Heart left ventricle (tissue), 16 donors: ENCODE measurements around the gene LILRA2. TPM values are rescaled to one million over a fixed set of nuclear protein-coding genes. Genes with fewer than 3 reads are reported as not detected.

ENCODE experiments used
- ATAC-seq, 4 donors: fragments of 200-7000 bp; cut with Tn5 transposase; one replicate each; pipeline ENCODE4 v1.9.1; 2020 to 2022; ENCODE audit warnings: moderate library complexity in 4 of 4, mild to moderate bottlenecking in 3 of 4, moderate number of reproducible peaks in 1 of 4
- DNase-seq, 5 donors: peaks; one replicate each; pipeline ENCODE4 v3.0.0-alpha.2; 2020
- H3K27ac ChIP-seq, 12 donors: fragments of 200-600 bp; sonication (generic) in 4 of 12; one replicate each; pipeline versions ENCODE4 v1.5.0 to v1.8.0; 2016 to 2022; ENCODE audit warnings: mild to moderate bottlenecking in 2 of 12
- H3K27me3 ChIP-seq, 9 donors: fragments of 200-600 bp; sonication (generic) in 2 of 9; one replicate each; pipeline versions ENCODE4 v1.5.1 to v1.8.0; 2016 to 2022; ENCODE audit warnings: mild to moderate bottlenecking in 3 of 9
- H3K36me3 ChIP-seq, 9 donors: fragments of 200-600 bp; sonication (generic) in 2 of 9; one replicate each; pipeline versions ENCODE4 v1.5.0 to v1.8.0; 2018 to 2022; ENCODE audit warnings: mild to moderate bottlenecking in 2 of 9
- H3K4me1 ChIP-seq, 12 donors: fragments of 200-600 bp; sonication (generic) in 4 of 12; one replicate each; pipeline versions ENCODE4 v1.5.0 to v1.8.0; 2016 to 2022; ENCODE audit warnings: mild to moderate bottlenecking in 3 of 12
- H3K4me3 ChIP-seq, 12 donors: fragments of 200-600 bp; sonication (generic) in 4 of 12; one replicate each; pipeline versions ENCODE4 v1.5.0 to v1.8.0; 2017 to 2022; ENCODE audit warnings: mild to moderate bottlenecking in 9 of 12, moderate library complexity in 4 of 12
- H3K9me3 ChIP-seq, 12 donors: fragments of 200-600 bp; sonication (generic) in 4 of 12; one replicate each; pipeline versions ENCODE4 v1.5.0 to v1.8.0; 2016 to 2022; ENCODE audit warnings: mild to moderate bottlenecking in 1 of 12
- POLR2A ChIP-seq, 2 donors: fragments of 450-650 bp; IDR thresholded peaks; one replicate each; pipeline ENCODE4 v1.6.1; 2017; ENCODE audit warnings: antibody characterized with exemption in 2 of 2, mild to moderate bottlenecking in 2 of 2, moderate library complexity in 2 of 2
- WGBS, 4 donors: extraction: QIAGEN DNeasy Blood & Tissue Kit in 2 of 4; methylation state at CpG; one replicate each; pipeline versions ENCODE4 v1.1.5 to v1.1.7; 2013 to 2018; 5-methylcytosine and 5-hydroxymethylcytosine counted together
- intact Hi-C, 10 donors: fragments of 100-400 bp; cut with DNase I; formaldehyde crosslinking; loops; one replicate each; pipeline versions ENCODE4 v1.11.1 to v1.14.2; 2022
- polyA plus RNA-seq, 2 donors: library from polyadenylated mRNA; stranded (reverse); fragments of 200-250 nt; gene quantifications; one replicate each; pipeline ENCODE4 v1.2.3, GENCODE V29; 2013
- total RNA-seq, 9 donors: library from RNA; depleted of rRNA in 2 of 9; stranded (reverse); fragments of >200 nt in 2 of 9; fragmentation: NEBNext Ultra II Directional in 3 of 9; extraction: Animal tissue kit (Norgen Biotek cat#: 25700) in 3 of 9; gene quantifications; one replicate each; pipeline versions ENCODE4 v1.1.0 to v1.2.4, GENCODE V29; 2016 to 2023
- TF ChIP-seq, protein P1 (sequence below), 12 donors: fragments of 200-600 bp; sonication (generic) in 4 of 12; IDR thresholded peaks; one replicate each; pipeline versions ENCODE4 v1.5.0 to v1.8.0; 2018 to 2022; ENCODE audit warnings: antibody characterized with exemption in 12 of 12, mild to moderate bottlenecking in 5 of 12
- donor health status: ischemic (EF 13 %, LVEDD 7.1; RV severe dilation, severe dysfunction).
- donor health status: healthy with polysubstance abuse.
- donor health status: DM: no; HTN: yes; CAD: no.
- donor health status: DM: no; HTN: no; CAD: no.
- donor health status: ischemic (EF 25% LVEDD 6.9; RV normal size, moderate dysfunction).
- donor health status: ischemic (EF 25% LVEDD 5.7; RV mildly dilated, moderate dysfunction).
- donor health status: healthy.
- donor health status: DM: yes; HTN: yes; CAD: no.
- donor health status: ischemic (EF 35%, LVEDD 5.7; RV mildly dilated, moderate dysfunction).
- donor health status: nonischemic (EF 11% LVEDD 7.7; RV severe dilation, severe dysfunction).
- donor health status: DM: yes; HTN: yes; CAD: no.
- donor health status: PGD.
- donor health status: ischemic (EF 29% LVEDD 5.4; RV normal size, mild dysfunction).
- donor health status: nonischemic (EF 23%, LVEDD 6.1; RV moderate dilation, normal function).

Gene LILRA2
- total and polyA plus RNA-seq, 11 donors, result 0.31 to 8.9 (median 0.85) TPM

GRCh38 chr19:54554896-54555295, 18.7 kb upstream of the LILRA2 start:
- DNase-seq (no peak), ATAC-seq (no peak)
- H3K9me3 ChIP-seq, result no peaks in the 10 kb centered on the region
- H3K27me3 ChIP-seq, result peaks cover 0 to 23% (median 0%) of the 10 kb centered on the region in 9 donors
- no peak overlapping the region for H3K4me3 ChIP-seq
- H3K36me3 ChIP-seq, result no peaks in the 10 kb centered on the region
- peaks cover 0 to 11% (median 0%) of the 10 kb centered on the region in 12 donors for H3K4me1 ChIP-seq
- TF ChIP-seq, protein P1, sequence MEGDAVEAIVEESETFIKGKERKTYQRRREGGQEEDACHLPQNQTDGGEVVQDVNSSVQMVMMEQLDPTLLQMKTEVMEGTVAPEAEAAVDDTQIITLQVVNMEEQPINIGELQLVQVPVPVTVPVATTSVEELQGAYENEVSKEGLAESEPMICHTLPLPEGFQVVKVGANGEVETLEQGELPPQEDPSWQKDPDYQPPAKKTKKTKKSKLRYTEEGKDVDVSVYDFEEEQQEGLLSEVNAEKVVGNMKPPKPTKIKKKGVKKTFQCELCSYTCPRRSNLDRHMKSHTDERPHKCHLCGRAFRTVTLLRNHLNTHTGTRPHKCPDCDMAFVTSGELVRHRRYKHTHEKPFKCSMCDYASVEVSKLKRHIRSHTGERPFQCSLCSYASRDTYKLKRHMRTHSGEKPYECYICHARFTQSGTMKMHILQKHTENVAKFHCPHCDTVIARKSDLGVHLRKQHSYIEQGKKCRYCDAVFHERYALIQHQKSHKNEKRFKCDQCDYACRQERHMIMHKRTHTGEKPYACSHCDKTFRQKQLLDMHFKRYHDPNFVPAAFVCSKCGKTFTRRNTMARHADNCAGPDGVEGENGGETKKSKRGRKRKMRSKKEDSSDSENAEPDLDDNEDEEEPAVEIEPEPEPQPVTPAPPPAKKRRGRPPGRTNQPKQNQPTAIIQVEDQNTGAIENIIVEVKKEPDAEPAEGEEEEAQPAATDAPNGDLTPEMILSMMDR (IDR thresholded peaks at IDR 0.05), result no peak
- no peak for TF ChIP-seq POLR2A (IDR thresholded peaks at IDR 0.05)
- intact Hi-C loops, result no loop called here
- 83 to 88% (median 84%) methylated on average over 16 of the region's 16 CpGs for WGBS, 4 donors
- no peak overlapping the region for H3K27ac ChIP-seq

DNA sequence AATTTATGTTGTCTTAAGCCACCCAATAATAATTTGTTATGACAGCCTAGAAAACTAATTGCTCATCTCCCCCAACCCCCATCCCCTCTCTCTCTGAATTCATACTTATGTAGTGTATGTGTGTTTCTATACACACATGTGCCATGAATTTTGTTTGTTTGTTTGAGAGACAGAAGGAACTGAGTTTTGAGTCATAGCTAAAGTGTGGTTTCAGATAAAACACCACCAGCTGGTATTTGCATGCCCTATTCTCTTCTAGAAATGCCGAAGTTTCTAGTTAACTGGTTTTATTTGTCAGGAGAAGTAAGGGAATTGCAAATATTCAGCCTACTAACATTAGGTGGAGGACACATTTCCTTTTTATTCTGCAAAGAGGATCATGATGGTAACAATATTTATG, 17.4 kb upstream of the LILRA2 start:
- WGBS, 4 donors, result 67 to 82% (median 72%) methylated on average over 1 of the region's 1 CpG
- intact Hi-C loops, result no loop called here

DNA sequence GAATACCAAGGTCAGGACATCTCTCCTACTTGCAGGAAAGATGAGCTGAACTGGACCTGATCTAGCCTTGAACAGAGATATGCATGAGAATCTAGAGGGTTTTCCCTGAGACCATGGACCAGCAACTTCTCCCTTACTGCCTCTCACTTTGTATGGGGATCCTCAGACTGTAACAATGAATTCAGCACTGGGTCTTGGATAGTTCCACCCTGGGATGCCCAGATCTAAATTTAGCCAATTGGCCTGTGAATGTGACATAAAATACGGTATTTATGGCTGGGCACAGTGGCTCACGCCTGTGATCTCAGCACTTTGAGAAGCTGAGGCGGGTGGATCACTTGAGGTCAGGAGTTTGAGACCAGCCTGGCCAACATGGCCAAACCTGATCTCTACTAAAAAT, 15.3 kb upstream of the LILRA2 start:
- intact Hi-C loops, result no loop called here
- no peak overlapping the region for H3K27ac ChIP-seq
- H3K36me3 ChIP-seq, result no peaks in the 10 kb centered on the region
- no peak overlapping the region for H3K4me3 ChIP-seq
- WGBS, 4 donors, result 40 to 63% (median 58%) methylated on average over 3 of the region's 3 CpGs
- no peaks in the 10 kb centered on the region for H3K9me3 ChIP-seq
- ATAC-seq (no peak), DNase-seq (no peak)
- TF ChIP-seq, protein P1 (IDR thresholded peaks at IDR 0.05), result no peak
- no peak for TF ChIP-seq POLR2A (IDR thresholded peaks at IDR 0.05)
- H3K4me1 ChIP-seq, result no peaks in the 10 kb centered on the region
- H3K27me3 ChIP-seq, result peaks cover 0 to 16% (median 0%) of the 10 kb centered on the region in 9 donors

More for the DNA sequence above, 17.4 kb upstream of the LILRA2 start:
- TF ChIP-seq, protein P1 (IDR thresholded peaks at IDR 0.05), result no peak
- TF ChIP-seq POLR2A (IDR thresholded peaks at IDR 0.05), result no peak
- Histone ChIP-seq H3K27ac (no peak overlapping the region), H3K36me3 (no peaks in the 10 kb centered on the region), H3K27me3 (peaks cover 0 to 23% (median 0%) of the 10 kb centered on the region in 9 donors), H3K9me3 (no peaks in the 10 kb centered on the region), H3K4me1 (peaks cover 0 to 11% (median 0%) of the 10 kb centered on the region in 12 donors), H3K4me3 (no peak overlapping the region)
- DNase-seq (no peak), ATAC-seq (no peak)

- no peak overlapping the region for H3K27ac ChIP-seq
Measured at GRCh38 chr19:54560881-54561385, 12.7 kb upstream of the LILRA2 start.

More at GRCh38 chr19:54560881-54561385, 12.7 kb upstream of the LILRA2 start:
- no peaks in the 10 kb centered on the region for H3K4me1 ChIP-seq
- H3K36me3 ChIP-seq, result no peaks in the 10 kb centered on the region
- no peaks in the 10 kb centered on the region for H3K9me3 ChIP-seq
- WGBS, 4 donors, result 85 to 91% (median 89%) methylated on average over 11 of the region's 11 CpGs
- TF ChIP-seq, protein P1 (IDR thresholded peaks at IDR 0.05), result no peak
- no peak for TF ChIP-seq POLR2A (IDR thresholded peaks at IDR 0.05)
- no peak overlapping the region for H3K4me3 ChIP-seq
- no peak for DNase-seq
- no peak for ATAC-seq
- H3K27me3 ChIP-seq, result peaks cover 0 to 16% (median 0%) of the 10 kb centered on the region in 9 donors
- intact Hi-C loops, result no loop called here
